Mesenchymal stem cell (in vitro differentiated cells and primary cell): ENCODE data around the gene DNAJB2.

Source experiments
- DNase-seq: peaks from one replicate; pipeline ENCODE4 v3.0.0-alpha.2; 2013
- H2AFZ ChIP-seq: one replicate; pipeline ENCODE4 v1.6.1; 2013; ENCODE audit warnings: low read depth, mild to moderate bottlenecking, control low read depth, inconsistent platforms, low read length, moderate library complexity
- H2AK5ac ChIP-seq: 2 replicates; pipeline ENCODE4 v1.6.1; 2013; ENCODE audit warnings: low read length, moderate library complexity, mild to moderate bottlenecking, inconsistent platforms; ENCODE audit not compliant: severe bottlenecking
- H2BK120ac ChIP-seq: one replicate; pipeline ENCODE4 v1.6.1; 2013; ENCODE audit warnings: low read depth, mild to moderate bottlenecking, inconsistent platforms, low read length, moderate library complexity
- H2BK12ac ChIP-seq, 2 experiments: one replicate each; pipeline ENCODE4 v1.6.1; 2013; ENCODE audit warnings: inconsistent platforms in 2 of 2, low read length in 2 of 2, mild to moderate bottlenecking in 2 of 2, moderate library complexity in 2 of 2, control low read depth in 1 of 2
- H2BK15ac ChIP-seq: one replicate; pipeline ENCODE4 v1.6.1; 2013; ENCODE audit warnings: mild to moderate bottlenecking, low read depth, inconsistent platforms; ENCODE audit not compliant: poor library complexity, severe bottlenecking
- H2BK5ac ChIP-seq: 2 replicates; pipeline ENCODE4 v1.6.1; 2013; ENCODE audit warnings: low read depth, mild to moderate bottlenecking, low read length, control low read depth, inconsistent platforms; ENCODE audit not compliant: poor library complexity, severe bottlenecking
- H3K14ac ChIP-seq, 2 experiments: one replicate each; pipeline ENCODE4 v1.6.1; 2013; ENCODE audit warnings: inconsistent platforms in 2 of 2, low read length in 2 of 2, control low read depth in 1 of 2, mild to moderate bottlenecking in 1 of 2, moderate library complexity in 1 of 2
- H3K18ac ChIP-seq, 2 experiments: one replicate each; pipeline ENCODE4 v1.6.1; 2013; ENCODE audit warnings: inconsistent platforms in 2 of 2, low read length in 2 of 2, control low read depth in 1 of 2, low read depth in 1 of 2, mild to moderate bottlenecking in 1 of 2
- H3K23ac ChIP-seq, 2 experiments: one replicate each; pipeline ENCODE4 v1.6.1; 2013; ENCODE audit warnings: inconsistent platforms in 2 of 2, low read length in 2 of 2, mild to moderate bottlenecking in 2 of 2, moderate library complexity in 2 of 2, control low read depth in 1 of 2
- H3K27ac ChIP-seq: 2 replicates; pipeline ENCODE4 v1.5.1; 2013; ENCODE audit warnings: mild to moderate bottlenecking, moderate library complexity, low read length, control low read depth, inconsistent platforms; ENCODE audit not compliant: poor library complexity, severe bottlenecking
- H3K27me3 ChIP-seq, 2 experiments: 2 replicates each; pipeline versions ENCODE4 v1.6.1 to v1.7.0; 2013; ENCODE audit warnings: low read length in 2 of 2, mild to moderate bottlenecking in 2 of 2, moderate library complexity in 2 of 2, control low read depth in 1 of 2, inconsistent platforms in 1 of 2; ENCODE audit not compliant: control insufficient read depth in 1 of 2, insufficient read depth in 1 of 2
- H3K36me3 ChIP-seq, 2 experiments: 2 replicates each; pipeline versions ENCODE4 v1.6.1 to v1.7.0; 2013; ENCODE audit warnings: low read length in 2 of 2, control low read depth in 1 of 2, inconsistent platforms in 1 of 2, low read depth in 1 of 2, mild to moderate bottlenecking in 1 of 2; ENCODE audit not compliant: insufficient read depth in 2 of 2, control insufficient read depth in 1 of 2
- H3K4ac ChIP-seq, 2 experiments: one replicate each; pipeline ENCODE4 v1.6.1; 2013; ENCODE audit warnings: inconsistent platforms in 2 of 2, low read length in 2 of 2, mild to moderate bottlenecking in 2 of 2, moderate library complexity in 2 of 2, control low read depth in 1 of 2, low read depth in 1 of 2
- H3K4me1 ChIP-seq: 2 replicates; pipeline ENCODE4 v1.6.1; 2013; ENCODE audit warnings: low read depth, low read length, control low read depth; ENCODE audit not compliant: control insufficient read depth, insufficient read depth
- H3K4me2 ChIP-seq: 2 replicates; pipeline ENCODE4 v1.6.1; 2013; ENCODE audit warnings: low read length, mild to moderate bottlenecking, inconsistent platforms; ENCODE audit not compliant: poor library complexity, severe bottlenecking
- H3K4me3 ChIP-seq, 2 experiments: 2 replicates each; pipeline versions ENCODE4 v1.5.1 to v1.7.0; 2013; ENCODE audit warnings: low read length in 2 of 2, mild to moderate bottlenecking in 2 of 2, control low read depth in 1 of 2, low read depth in 1 of 2; ENCODE audit not compliant: insufficient read depth in 1 of 2
- H3K79me1 ChIP-seq: replicated peaks from 2 replicates; pipeline ENCODE4 v1.6.1; 2013; ENCODE audit warnings: mild to moderate bottlenecking, control low read depth, low read length, inconsistent platforms; ENCODE audit not compliant: poor library complexity, severe bottlenecking
- H3K9ac ChIP-seq: 2 replicates; pipeline ENCODE4 v1.7.0; 2013; ENCODE audit warnings: mild to moderate bottlenecking, low read length, moderate library complexity
- H3K9me3 ChIP-seq: 2 replicates; pipeline ENCODE4 v1.7.0; 2013; ENCODE audit warnings: mild to moderate bottlenecking, low read length; ENCODE audit not compliant: control insufficient read depth
- H4K8ac ChIP-seq: one replicate; pipeline ENCODE4 v1.6.1; 2013; ENCODE audit warnings: inconsistent platforms, mild to moderate bottlenecking, low read length, moderate library complexity
- H4K91ac ChIP-seq: one replicate; pipeline ENCODE4 v1.6.1; 2013; ENCODE audit warnings: mild to moderate bottlenecking, low read length, inconsistent platforms
- WGBS: methylation state at CpG from one replicate; pipeline ENCODE4 v1.1.7; 2013; ENCODE audit warnings: mixed read lengths; 5-methylcytosine and 5-hydroxymethylcytosine counted together

Gene DNAJB2

GRCh38 chr2:219293736-219294231 is 14.6 kb downstream of the DNAJB2 start:
- H2BK120ac ChIP-seq = no peak overlapping the region
- peak overlapping the region; percentile 80 for H3K9ac ChIP-seq
- H3K27me3 ChIP-seq = no peaks in the 10 kb centered on the region
- no peak overlapping the region for H3K4ac ChIP-seq
- H2BK5ac ChIP-seq = no peak overlapping the region
- DNase-seq = no peak
- WGBS = 97% methylated on average over 5 of the region's 5 CpGs
- H3K9me3 ChIP-seq = no peaks in the 10 kb centered on the region
- H3K36me3 ChIP-seq = no peaks in the 10 kb centered on the region
- no peak overlapping the region for H2AK5ac ChIP-seq
- no peak overlapping the region for H4K8ac ChIP-seq
- no peak overlapping the region for H3K27ac ChIP-seq
- no peaks in the 10 kb centered on the region for H3K79me1 ChIP-seq
- H3K4me2 ChIP-seq = no peak overlapping the region
- H3K18ac ChIP-seq = no peak overlapping the region
- H4K91ac ChIP-seq = no peak overlapping the region
- no peak overlapping the region for H2AFZ ChIP-seq
- no peak overlapping the region for H2BK12ac ChIP-seq
- H3K23ac ChIP-seq = no peak overlapping the region
- H3K14ac ChIP-seq = no peak overlapping the region
- H3K4me1 ChIP-seq = peaks cover 16% of the 10 kb centered on the region
- no peak overlapping the region for H3K4me3 ChIP-seq
- peak overlapping the region; percentile 1 for H2BK15ac ChIP-seq

- peak overlapping the region in 1 of 2 experiments; percentile 15 for H3K4ac ChIP-seq
- peak overlapping the region; percentile 77 for H2AFZ ChIP-seq
- peaks cover 8 to 9% of the 10 kb centered on the region in 2 experiments for H3K27me3 ChIP-seq
- H2BK5ac ChIP-seq = no peak overlapping the region
- WGBS = 6% methylated on average over 63 of the region's 67 CpGs
- no peaks in the 10 kb centered on the region for H3K79me1 ChIP-seq
- H3K23ac ChIP-seq = no peak overlapping the region
- DNase-seq = peak; percentile 72
- no peaks in the 10 kb centered on the region for H3K9me3 ChIP-seq
- H2AK5ac ChIP-seq = no peak overlapping the region
- H2BK15ac ChIP-seq = peak overlapping the region; percentile 62
- peak overlapping the region in 1 of 2 experiments; percentile 31 for H2BK12ac ChIP-seq
- H3K4me1 ChIP-seq = peaks cover 14% of the 10 kb centered on the region
- H3K4me3 ChIP-seq = peak overlapping the region; percentile 62 to 76
- H3K27ac ChIP-seq = no peak overlapping the region
- peak overlapping the region; percentile 12 for H2BK120ac ChIP-seq
- H4K8ac ChIP-seq = peak overlapping the region; percentile 89
- no peaks in the 10 kb centered on the region for H3K36me3 ChIP-seq
- peak overlapping the region in 1 of 2 experiments; percentile 40 for H3K18ac ChIP-seq
- H3K9ac ChIP-seq = peak overlapping the region; percentile 80
- no peak overlapping the region for H3K14ac ChIP-seq
- H4K91ac ChIP-seq = no peak overlapping the region
- H3K4me2 ChIP-seq = peak overlapping the region; percentile 78
Observed at GRCh38 chr2:219294356-219295351, 15.5 kb downstream of the DNAJB2 start.

- WGBS = 90% methylated on average over 14 of the region's 14 CpGs
- H3K79me1 ChIP-seq = no peaks in the 10 kb centered on the region
- no peak overlapping the region for H2AFZ ChIP-seq
Observed at GRCh38 chr2:219296142-219296541, 17.0 kb downstream of the DNAJB2 start.

More at GRCh38 chr2:219296142-219296541, 17.0 kb downstream of the DNAJB2 start:
- Histone ChIP-seq H3K4ac (no peak overlapping the region), H2BK5ac (no peak overlapping the region), H2BK120ac (no peak overlapping the region), H3K9me3 (no peaks in the 10 kb centered on the region), H2BK12ac (no peak overlapping the region), H3K4me3 (no peak overlapping the region), H3K4me1 (peaks cover 9% of the 10 kb centered on the region), H3K4me2 (no peak overlapping the region), H3K27ac (no peak overlapping the region), H4K91ac (peak overlapping the region; percentile 28), H4K8ac (no peak overlapping the region), H3K18ac (no peak overlapping the region), H2AK5ac (no peak overlapping the region), H3K9ac (no peak overlapping the region), H3K14ac (peak overlapping the region in 1 of 2 experiments; percentile 10), H3K36me3 (no peaks in the 10 kb centered on the region), H3K23ac (no peak overlapping the region), H3K27me3 (peaks cover 22 to 23% of the 10 kb centered on the region in 2 experiments), H2BK15ac (no peak overlapping the region)
- no peak for DNase-seq
